Esophagus muscularis mucosa (tissue), 4 donors: ENCODE measurements around the gene GLIS1. TPM values are rescaled to one million over a fixed set of nuclear protein-coding genes. Genes with fewer than 3 reads are reported as not detected.

Experiments used
- DNase-seq: peaks from one replicate; pipeline ENCODE4 v3.0.0-alpha.2; 2017; ENCODE audit errors: extremely low spot score
- H3K27ac ChIP-seq, 4 donors: fragments of 200-600 bp; sonication (generic); replicated peaks in 1 of 4; 1 replicate in 3 of 4; 2 replicates in 1 of 4; pipeline ENCODE4 v1.5.1; 2016 to 2019; ENCODE audit warnings: mild to moderate bottlenecking in 1 of 4
- H3K27me3 ChIP-seq, 4 donors: fragments of 200-600 bp; sonication (generic); one replicate each; pipeline versions ENCODE4 v1.5.1 to v1.6.0; 2016 to 2019
- H3K36me3 ChIP-seq, 4 donors: fragments of 200-600 bp; sonication (generic); one replicate each; pipeline ENCODE4 v1.5.1; 2016 to 2019
- H3K4me1 ChIP-seq, 4 donors: fragments of 200-600 bp; sonication (generic); one replicate each; pipeline ENCODE4 v1.5.1; 2016 to 2019
- H3K4me3 ChIP-seq, 4 donors: fragments of 200-600 bp; sonication (generic); 1 replicate in 2 of 4; 2 replicates in 2 of 4; pipeline ENCODE4 v1.5.1; 2016 to 2019; ENCODE audit warnings: mild to moderate bottlenecking in 4 of 4, moderate library complexity in 1 of 4
- H3K9me3 ChIP-seq, 4 donors: fragments of 200-600 bp; sonication (generic); 1 replicate in 3 of 4; 2 replicates in 1 of 4; pipeline ENCODE4 v1.5.1; 2016 to 2019
- EP300 ChIP-seq: sonication (generic); formaldehyde crosslinking; IDR thresholded peaks from one replicate; pipeline ENCODE4 v1.6.1; 2017; ENCODE audit warnings: antibody characterized with exemption
- POLR2A ChIP-seq: fragments of 450-650 bp; IDR thresholded peaks from one replicate; pipeline ENCODE4 v1.6.1; 2017; ENCODE audit warnings: antibody characterized with exemption, moderate library complexity, mild to moderate bottlenecking, low read depth
- POLR2AphosphoS5 ChIP-seq, 2 donors: sonication (generic); formaldehyde crosslinking; IDR thresholded peaks; one replicate each; pipeline ENCODE4 v1.6.1; 2017; ENCODE audit warnings: antibody characterized with exemption in 2 of 2
- WGBS: methylation state at CpG from one replicate; pipeline ENCODE4 v1.1.5; 2018; 5-methylcytosine and 5-hydroxymethylcytosine counted together
- intact Hi-C: fragments of 100-400 bp; cut with DNase I; formaldehyde crosslinking; loops from one replicate; pipeline ENCODE4 v1.15.1; 2023
- total RNA-seq, 4 donors: library from RNA; depleted of rRNA; stranded (reverse); fragments of >200 nt; gene quantifications; one replicate each; pipeline versions ENCODE4 v1.1.0 to v1.2.1, GENCODE V29; 2016
- TF ChIP-seq, protein P1 (sequence below), 3 experiments: fragments of 200-600 bp in 2 of 3; fragments of 450-650 bp in 1 of 3; sonication (generic) in 2 of 3; IDR thresholded peaks; one replicate each; pipeline ENCODE4 v1.5.1; 2017 to 2019; ENCODE audit warnings: antibody characterized with exemption in 3 of 3, mild to moderate bottlenecking in 2 of 3, moderate library complexity in 1 of 3

The GLIS1 gene
- total RNA-seq, 4 donors from 2014 or later = 0.17 to 0.42 TPM; not detected in 2

DNA sequence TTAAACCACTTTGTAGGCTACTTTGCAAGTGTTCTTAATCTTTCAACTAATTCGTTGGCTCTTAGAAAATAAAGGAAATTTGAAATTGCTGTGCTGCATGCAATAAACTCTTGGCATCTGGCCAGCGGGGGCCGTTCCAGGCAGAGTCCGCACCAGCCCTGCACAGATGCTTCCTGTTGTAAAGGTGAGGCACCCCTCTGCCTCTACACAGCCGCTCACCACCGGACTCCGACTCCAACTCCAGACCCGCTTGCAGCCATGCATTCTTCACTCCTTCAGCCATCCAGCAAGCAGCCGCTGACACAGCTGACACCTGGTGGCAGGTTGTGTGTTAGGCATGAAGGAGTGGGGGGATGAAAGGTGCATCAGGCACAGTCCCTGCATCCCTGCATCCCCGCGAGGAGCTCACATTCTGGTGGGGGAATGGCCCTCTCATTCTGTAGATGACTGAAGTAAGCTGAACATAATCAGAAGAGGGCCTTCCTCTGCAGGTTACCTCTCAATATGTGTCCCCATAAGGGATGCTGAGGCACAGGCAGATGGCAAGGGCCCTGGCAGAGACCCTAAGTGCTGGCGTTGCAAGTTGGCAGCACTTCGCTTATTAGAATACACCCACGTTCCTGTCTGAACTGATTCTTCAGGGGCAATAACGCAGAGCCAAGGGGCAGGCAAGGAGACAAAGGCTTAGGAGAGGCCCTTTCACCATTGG is 56.8 kb downstream of the GLIS1 start:
- WGBS = 38% methylated on average over 12 of the region's 15 CpGs
- no peak overlapping the region for H3K27ac ChIP-seq
- intact Hi-C loops = no loop called here
- no peak for DNase-seq
- H3K36me3 ChIP-seq = no peaks in the 10 kb centered on the region
- H3K27me3 ChIP-seq = peaks cover 0 to 68% (median 0%) of the 10 kb centered on the region in 4 donors
- no peak overlapping the region for H3K4me3 ChIP-seq
- TF ChIP-seq, protein P1, sequence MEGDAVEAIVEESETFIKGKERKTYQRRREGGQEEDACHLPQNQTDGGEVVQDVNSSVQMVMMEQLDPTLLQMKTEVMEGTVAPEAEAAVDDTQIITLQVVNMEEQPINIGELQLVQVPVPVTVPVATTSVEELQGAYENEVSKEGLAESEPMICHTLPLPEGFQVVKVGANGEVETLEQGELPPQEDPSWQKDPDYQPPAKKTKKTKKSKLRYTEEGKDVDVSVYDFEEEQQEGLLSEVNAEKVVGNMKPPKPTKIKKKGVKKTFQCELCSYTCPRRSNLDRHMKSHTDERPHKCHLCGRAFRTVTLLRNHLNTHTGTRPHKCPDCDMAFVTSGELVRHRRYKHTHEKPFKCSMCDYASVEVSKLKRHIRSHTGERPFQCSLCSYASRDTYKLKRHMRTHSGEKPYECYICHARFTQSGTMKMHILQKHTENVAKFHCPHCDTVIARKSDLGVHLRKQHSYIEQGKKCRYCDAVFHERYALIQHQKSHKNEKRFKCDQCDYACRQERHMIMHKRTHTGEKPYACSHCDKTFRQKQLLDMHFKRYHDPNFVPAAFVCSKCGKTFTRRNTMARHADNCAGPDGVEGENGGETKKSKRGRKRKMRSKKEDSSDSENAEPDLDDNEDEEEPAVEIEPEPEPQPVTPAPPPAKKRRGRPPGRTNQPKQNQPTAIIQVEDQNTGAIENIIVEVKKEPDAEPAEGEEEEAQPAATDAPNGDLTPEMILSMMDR (IDR thresholded peaks at IDR 0.05) = peak; percentile 16 to 29 (median 19)
- TF ChIP-seq POLR2AphosphoS5 (IDR thresholded peaks at IDR 0.05) (no peak), EP300 (no peak), POLR2A (no peak)
- peaks cover 0 to 18% (median 10%) of the 10 kb centered on the region in 4 donors for H3K4me1 ChIP-seq
- no peaks in the 10 kb centered on the region for H3K9me3 ChIP-seq

DNA sequence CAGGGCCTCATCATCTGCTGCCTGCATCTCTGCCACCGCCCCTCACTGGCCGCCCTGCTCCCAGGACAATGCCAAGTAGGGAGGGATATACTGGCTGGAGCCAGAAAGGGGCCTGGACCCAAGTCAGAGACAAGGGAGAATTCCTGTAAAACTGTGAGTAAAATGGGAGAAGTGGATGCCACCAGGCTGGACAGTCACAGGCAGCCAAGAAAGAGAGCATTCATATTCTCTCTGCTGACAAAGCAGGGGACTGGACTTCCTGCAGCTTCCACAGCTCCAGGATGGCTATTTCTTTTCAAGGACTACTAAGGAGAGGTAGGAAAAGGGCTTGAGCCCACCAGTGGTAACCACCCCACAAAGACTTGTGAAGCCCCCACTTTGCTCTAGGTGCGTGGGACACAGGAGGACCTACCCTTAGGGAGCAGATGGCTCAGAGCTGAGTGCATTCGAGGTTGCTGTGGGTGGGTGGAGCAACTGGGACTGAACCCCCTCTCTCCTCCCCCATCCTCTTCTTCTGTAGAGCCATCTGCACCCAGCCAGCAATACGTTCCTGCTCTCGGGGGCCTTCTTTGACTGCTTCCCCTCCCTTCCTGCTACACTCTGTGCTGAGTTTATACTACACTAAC is 57.5 kb downstream of the GLIS1 start:
- Histone ChIP-seq H3K36me3 (no peaks in the 10 kb centered on the region), H3K9me3 (no peaks in the 10 kb centered on the region), H3K27ac (no peak overlapping the region), H3K27me3 (peaks cover 0 to 62% (median 0%) of the 10 kb centered on the region in 4 donors), H3K4me3 (no peak overlapping the region), H3K4me1 (peaks cover 0 to 18% (median 10%) of the 10 kb centered on the region in 4 donors)
- no peak for DNase-seq
- TF ChIP-seq POLR2AphosphoS5 (IDR thresholded peaks at IDR 0.05) = no peak
- TF ChIP-seq, protein P1 (IDR thresholded peaks at IDR 0.05) = no peak
- TF ChIP-seq POLR2A = no peak
- no peak for TF ChIP-seq EP300
- WGBS = 59% methylated on average over 6 of the region's 6 CpGs
- intact Hi-C loops = no loop called here

DNA sequence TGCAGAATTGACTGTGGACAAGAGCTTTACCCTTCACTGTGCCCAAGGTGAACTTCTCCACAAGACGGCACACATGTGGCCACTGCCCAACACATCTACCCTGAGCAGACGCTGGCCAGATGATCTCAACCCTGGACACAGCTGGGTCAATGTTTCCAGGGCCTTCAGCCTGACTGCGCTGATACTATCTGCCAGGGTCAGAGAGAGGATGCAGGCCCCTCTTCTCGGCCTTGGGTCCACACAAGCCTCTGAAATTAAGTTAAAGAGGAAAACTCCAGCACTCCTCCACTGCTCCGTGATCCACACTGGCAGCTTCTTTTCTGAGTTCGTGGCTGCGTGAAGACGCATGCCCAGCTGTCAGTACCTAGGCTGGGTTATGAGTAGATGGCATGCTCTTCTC is 58.1 kb downstream of the GLIS1 start:
- intact Hi-C loops = no loop called here
- TF ChIP-seq EP300 (no peak), POLR2A (no peak), POLR2AphosphoS5 (IDR thresholded peaks at IDR 0.05) (no peak)
- TF ChIP-seq, protein P1 (IDR thresholded peaks at IDR 0.05) = no peak
- no peak for DNase-seq

DNA sequence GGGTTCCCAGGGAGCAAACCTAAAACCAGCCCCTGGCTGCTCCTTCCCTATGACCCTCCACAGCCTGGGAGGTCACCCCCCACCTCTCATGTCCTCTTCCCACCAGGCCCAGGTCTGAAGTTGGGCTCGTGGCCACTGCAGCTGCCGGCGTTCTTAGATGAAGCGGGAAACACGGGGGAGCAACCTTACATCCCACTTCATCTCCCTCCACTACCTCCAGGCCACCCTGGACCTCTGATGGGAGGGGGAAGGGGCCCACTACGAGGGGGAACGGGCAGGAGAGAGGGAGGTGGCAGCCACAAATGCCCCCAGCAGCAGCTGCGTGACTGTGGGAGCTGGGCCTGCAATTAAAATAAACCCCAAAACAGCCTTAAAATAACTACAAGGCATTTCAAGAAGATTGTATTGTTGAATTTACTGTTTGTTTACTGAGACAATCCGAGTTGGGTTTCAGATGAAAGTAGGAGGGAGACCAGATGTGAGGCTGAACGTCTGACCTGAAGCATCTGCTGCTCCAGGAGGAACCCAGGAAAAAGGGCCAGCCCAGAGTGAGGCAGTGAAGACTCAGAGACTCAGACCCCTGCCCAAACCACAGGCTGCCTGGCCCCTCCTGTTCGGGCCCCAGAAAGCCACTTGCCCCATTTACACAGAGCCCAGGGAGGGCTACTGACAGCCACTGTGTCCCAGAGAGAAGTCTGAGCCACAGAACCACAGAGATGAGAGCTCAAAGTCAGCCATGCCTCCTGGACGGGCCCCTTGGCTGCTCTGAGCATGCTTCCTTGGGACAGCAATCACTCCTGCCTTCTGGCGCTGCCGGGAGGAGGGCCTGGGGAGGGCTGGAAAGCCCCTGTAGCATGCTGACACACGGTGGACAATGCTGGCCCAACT is 59.8 kb downstream of the GLIS1 start:
- TF ChIP-seq, protein P1 (IDR thresholded peaks at IDR 0.05) = no peak
- TF ChIP-seq POLR2A (no peak), POLR2AphosphoS5 (IDR thresholded peaks at IDR 0.05) (no peak), EP300 (no peak)
- WGBS = 82% methylated on average over 15 of the region's 15 CpGs
- Histone ChIP-seq H3K36me3 (no peaks in the 10 kb centered on the region), H3K9me3 (no peaks in the 10 kb centered on the region), H3K27ac (no peak overlapping the region), H3K27me3 (peaks cover 0 to 41% (median 0%) of the 10 kb centered on the region in 4 donors), H3K4me1 (peaks cover 0 to 10% (median 9%) of the 10 kb centered on the region in 4 donors), H3K4me3 (no peak overlapping the region)
- intact Hi-C loops = no loop called here
- no peak for DNase-seq

More for the DNA sequence above, 58.1 kb downstream of the GLIS1 start:
- H3K27ac ChIP-seq = no peak overlapping the region
- no peak overlapping the region for H3K4me3 ChIP-seq
- H3K36me3 ChIP-seq = no peaks in the 10 kb centered on the region
- peaks cover 0 to 56% (median 0%) of the 10 kb centered on the region in 4 donors for H3K27me3 ChIP-seq
- H3K4me1 ChIP-seq = peaks cover 0 to 18% (median 10%) of the 10 kb centered on the region in 4 donors
- 92% methylated on average over 8 of the region's 8 CpGs for WGBS
- H3K9me3 ChIP-seq = no peaks in the 10 kb centered on the region
